Nephron progenitor cell (in vitro differentiated cells): ENCODE data around the gene SH3BP5.

Experiments
- DNase-seq: peaks from one replicate; pipeline ENCODE4 v3.0.0; 2021
- H3K27ac Mint-ChIP-seq: 2 replicates; pipeline ENCODE4 v1.8.0; 2021; ENCODE audit warnings: mild to moderate bottlenecking, moderate library complexity, mixed read lengths
- H3K27me3 Mint-ChIP-seq: 2 replicates; pipeline ENCODE4 v1.8.0; 2021; ENCODE audit warnings: mild to moderate bottlenecking, low read depth, mixed read lengths; ENCODE audit not compliant: poor library complexity
- H3K36me3 Mint-ChIP-seq: 2 replicates; pipeline ENCODE4 v1.8.0; 2021; ENCODE audit warnings: low read depth, mixed read lengths
- H3K4me1 Mint-ChIP-seq: 2 replicates; pipeline ENCODE4 v1.8.0; 2021; ENCODE audit warnings: mixed read lengths
- H3K4me3 Mint-ChIP-seq: 2 replicates; pipeline ENCODE4 v1.8.0; 2021; ENCODE audit warnings: mild to moderate bottlenecking, moderate library complexity, mixed read lengths
- H3K9me3 Mint-ChIP-seq: 2 replicates; pipeline ENCODE4 v1.8.0; 2021; ENCODE audit warnings: mild to moderate bottlenecking, moderate library complexity, mixed read lengths
- TF ChIP-seq, protein P1 (sequence below): fragments of 200-600 bp; sonication (generic); IDR thresholded peaks from 2 replicates; pipeline ENCODE4 v1.5.0; 2021; ENCODE audit warnings: antibody characterized with exemption

Gene SH3BP5

GRCh38 chr3:15217841-15218267 lies 114.5 kb downstream of the SH3BP5 start:
- no peak overlapping the region for H3K27ac Mint-ChIP-seq
- H3K36me3 Mint-ChIP-seq, result peaks cover 84% of the 10 kb centered on the region
- no peaks in the 10 kb centered on the region for H3K4me1 Mint-ChIP-seq
- DNase-seq, result no peak
- H3K27me3 Mint-ChIP-seq, result no peaks in the 10 kb centered on the region
- TF ChIP-seq, protein P1, sequence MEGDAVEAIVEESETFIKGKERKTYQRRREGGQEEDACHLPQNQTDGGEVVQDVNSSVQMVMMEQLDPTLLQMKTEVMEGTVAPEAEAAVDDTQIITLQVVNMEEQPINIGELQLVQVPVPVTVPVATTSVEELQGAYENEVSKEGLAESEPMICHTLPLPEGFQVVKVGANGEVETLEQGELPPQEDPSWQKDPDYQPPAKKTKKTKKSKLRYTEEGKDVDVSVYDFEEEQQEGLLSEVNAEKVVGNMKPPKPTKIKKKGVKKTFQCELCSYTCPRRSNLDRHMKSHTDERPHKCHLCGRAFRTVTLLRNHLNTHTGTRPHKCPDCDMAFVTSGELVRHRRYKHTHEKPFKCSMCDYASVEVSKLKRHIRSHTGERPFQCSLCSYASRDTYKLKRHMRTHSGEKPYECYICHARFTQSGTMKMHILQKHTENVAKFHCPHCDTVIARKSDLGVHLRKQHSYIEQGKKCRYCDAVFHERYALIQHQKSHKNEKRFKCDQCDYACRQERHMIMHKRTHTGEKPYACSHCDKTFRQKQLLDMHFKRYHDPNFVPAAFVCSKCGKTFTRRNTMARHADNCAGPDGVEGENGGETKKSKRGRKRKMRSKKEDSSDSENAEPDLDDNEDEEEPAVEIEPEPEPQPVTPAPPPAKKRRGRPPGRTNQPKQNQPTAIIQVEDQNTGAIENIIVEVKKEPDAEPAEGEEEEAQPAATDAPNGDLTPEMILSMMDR, result no peak
- no peak overlapping the region for H3K4me3 Mint-ChIP-seq
- H3K9me3 Mint-ChIP-seq, result no peaks in the 10 kb centered on the region

DNA sequence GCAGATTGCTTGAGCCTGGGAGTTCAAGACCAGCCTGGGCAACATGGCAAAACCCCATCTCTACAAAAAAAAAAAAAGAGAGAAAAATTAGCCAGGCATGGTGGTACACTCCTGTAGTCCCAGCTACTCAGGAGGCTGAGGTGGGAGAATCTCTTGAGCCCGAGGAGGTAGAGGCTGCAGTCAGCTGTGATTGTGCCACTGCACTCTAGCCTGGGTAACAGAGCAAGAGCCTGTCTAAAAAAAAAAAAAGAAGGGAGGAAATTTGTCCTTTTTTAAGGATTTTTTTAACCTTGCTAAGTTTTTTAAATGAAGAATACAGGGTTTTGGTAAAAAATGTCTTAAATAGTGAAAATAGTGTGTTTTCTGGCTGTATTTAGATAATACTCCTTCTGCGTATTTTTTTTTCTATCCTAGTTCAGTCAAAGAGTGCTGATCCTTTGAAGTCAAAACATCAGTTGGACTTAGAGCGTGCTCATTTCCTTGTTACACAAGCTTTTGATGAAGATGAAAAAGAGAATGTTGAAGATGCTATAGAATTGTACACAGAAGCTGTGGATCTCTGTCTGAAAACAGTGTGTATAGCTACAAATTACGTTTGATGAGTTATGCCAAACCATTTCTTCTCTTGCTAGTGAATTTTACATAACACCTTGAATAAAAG lies 115.2 kb downstream of the SH3BP5 start:
- Mint-ChIP-seq H3K4me3 (no peak overlapping the region), H3K9me3 (no peaks in the 10 kb centered on the region), H3K27ac (no peak overlapping the region), H3K4me1 (no peaks in the 10 kb centered on the region), H3K36me3 (peaks cover 84% of the 10 kb centered on the region), H3K27me3 (no peaks in the 10 kb centered on the region)
- TF ChIP-seq, protein P1, result no peak
- DNase-seq, result no peak

DNA sequence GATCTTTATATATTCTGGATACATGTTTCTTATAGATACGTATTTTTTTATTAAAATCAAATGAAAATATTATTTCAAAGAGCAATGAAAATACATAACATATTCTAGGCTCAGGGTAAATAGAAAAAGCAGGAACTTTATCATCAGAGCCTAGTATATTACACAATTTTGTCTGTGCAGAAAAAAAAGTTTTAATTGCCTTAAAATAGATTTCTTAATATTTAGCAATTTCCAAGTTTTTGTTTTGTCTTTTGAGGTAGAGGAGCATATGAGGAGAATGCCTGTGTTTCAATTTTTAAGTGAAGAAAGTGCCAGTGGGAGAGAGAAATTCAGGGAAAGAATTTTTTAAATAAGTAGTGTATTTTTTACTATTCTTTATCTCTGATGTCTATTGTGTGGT lies 115.9 kb downstream of the SH3BP5 start:
- H3K36me3 Mint-ChIP-seq, result peaks cover 87% of the 10 kb centered on the region
- no peaks in the 10 kb centered on the region for H3K4me1 Mint-ChIP-seq
- TF ChIP-seq, protein P1, result no peak
- no peak overlapping the region for H3K27ac Mint-ChIP-seq
- no peaks in the 10 kb centered on the region for H3K9me3 Mint-ChIP-seq
- no peak for DNase-seq
- no peaks in the 10 kb centered on the region for H3K27me3 Mint-ChIP-seq
- no peak overlapping the region for H3K4me3 Mint-ChIP-seq

DNA sequence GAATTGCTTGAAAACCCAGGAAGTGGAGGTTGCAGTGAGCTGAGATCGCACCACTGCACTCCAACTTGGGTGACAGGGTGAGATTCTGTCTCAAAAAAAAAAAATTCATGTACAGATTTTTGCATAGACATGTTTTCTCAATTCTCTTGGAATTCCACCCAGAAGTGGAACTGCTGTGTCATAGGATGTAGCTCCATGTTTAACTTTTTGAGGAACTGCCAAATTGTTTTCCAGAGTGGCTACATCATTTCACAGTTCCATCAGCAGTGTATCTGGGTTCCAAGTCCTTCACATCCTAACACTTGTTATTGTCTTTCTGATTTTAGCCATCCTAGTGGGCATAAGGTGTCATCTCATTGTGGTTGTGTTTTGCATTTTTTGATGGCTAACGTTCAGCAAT lies 116.4 kb downstream of the SH3BP5 start:
- TF ChIP-seq, protein P1, result no peak
- Mint-ChIP-seq H3K27ac (no peak overlapping the region), H3K27me3 (no peaks in the 10 kb centered on the region), H3K9me3 (no peaks in the 10 kb centered on the region), H3K4me1 (no peaks in the 10 kb centered on the region), H3K4me3 (no peak overlapping the region), H3K36me3 (peaks cover 92% of the 10 kb centered on the region)
- DNase-seq, result no peak

GRCh38 chr3:15214758-15215157 lies 117.6 kb downstream of the SH3BP5 start:
- TF ChIP-seq, protein P1, result no peak
- peaks cover 89% of the 10 kb centered on the region for H3K36me3 Mint-ChIP-seq
- DNase-seq, result no peak
- peak overlapping the region; percentile 39 for H3K27ac Mint-ChIP-seq
- no peak overlapping the region for H3K4me3 Mint-ChIP-seq
- H3K27me3 Mint-ChIP-seq, result no peaks in the 10 kb centered on the region
- H3K9me3 Mint-ChIP-seq, result no peaks in the 10 kb centered on the region
- no peaks in the 10 kb centered on the region for H3K4me1 Mint-ChIP-seq

DNA sequence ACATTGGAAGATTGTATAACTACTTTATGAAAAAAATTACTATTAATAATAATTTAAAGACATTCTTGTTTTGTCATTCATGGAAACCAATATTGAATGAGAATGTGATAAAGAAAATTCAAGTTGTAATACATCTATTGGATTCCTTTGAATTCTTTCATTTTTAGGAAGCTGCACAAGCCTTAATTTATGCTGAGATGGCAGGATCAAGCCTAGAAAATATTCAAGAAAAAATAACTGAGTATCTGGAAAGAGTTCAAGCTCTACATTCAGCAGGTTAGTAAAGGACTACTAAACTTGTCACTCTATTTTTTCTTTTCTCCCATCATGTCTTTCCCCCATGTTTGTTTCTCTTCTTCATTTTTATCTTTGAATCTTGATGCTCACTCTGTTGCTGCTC lies 120.4 kb downstream of the SH3BP5 start:
- Mint-ChIP-seq H3K36me3 (peaks cover 61% of the 10 kb centered on the region), H3K27me3 (no peaks in the 10 kb centered on the region), H3K4me1 (peaks cover 17% of the 10 kb centered on the region), H3K9me3 (no peaks in the 10 kb centered on the region), H3K27ac (no peak overlapping the region), H3K4me3 (no peak overlapping the region)
- no peak for DNase-seq
- TF ChIP-seq, protein P1, result no peak
